HG03175 (cell line): Measurements from ENCODE around the gene IRAK1BP1.
"Not testable (repeated sequence)": the region's sequence is repeated elsewhere in the genome, so short reads cannot be mapped to it uniquely, and the experiment has no call there.

Experiments used
- ATAC-seq: cut with Tn5 transposase; IDR thresholded peaks from one replicate; pipeline ENCODE4 v1.9.1; 2021; ENCODE audit warnings: mild to moderate bottlenecking, moderate library complexity; ENCODE audit not compliant: unreplicated experiment

Gene IRAK1BP1

DNA sequence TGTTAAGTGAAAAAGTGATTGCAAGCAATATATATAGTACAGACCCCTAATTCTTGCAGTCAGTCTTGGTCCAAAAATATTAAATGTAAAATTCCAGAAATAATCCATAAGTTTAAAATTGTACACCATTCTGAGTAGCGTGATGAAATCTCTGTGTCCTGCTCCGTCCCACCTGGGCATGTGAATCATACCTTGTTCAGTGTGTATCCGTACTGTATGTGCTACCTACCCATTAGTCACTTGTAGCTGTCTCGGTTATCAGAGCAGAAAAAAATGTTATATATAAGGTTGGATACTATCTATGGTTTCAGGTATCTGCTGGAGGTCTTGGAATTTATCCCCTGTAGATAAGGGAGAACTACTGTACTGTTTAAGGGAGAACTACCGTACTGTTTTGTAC lies 16.3 kb downstream of the IRAK1BP1 start:
- ATAC-seq, result no peak

DNA sequence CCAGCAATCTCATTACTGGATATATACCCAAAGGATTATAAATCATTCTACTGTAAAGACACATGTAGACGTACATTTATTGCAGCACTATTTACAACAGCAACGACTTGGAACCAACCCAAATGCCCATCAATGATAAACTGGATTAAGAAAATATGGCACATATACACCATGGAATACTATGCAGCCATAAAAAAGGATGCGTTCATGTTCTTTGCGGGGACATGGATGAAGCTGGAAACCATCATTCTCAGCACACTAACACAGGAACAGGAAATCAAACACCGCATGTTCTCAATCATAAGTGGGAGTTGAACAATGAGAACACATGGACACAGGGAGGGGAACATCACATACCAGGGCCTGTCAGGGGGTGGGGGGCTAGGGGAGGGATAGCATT lies 22.6 kb downstream of the IRAK1BP1 start:
- ATAC-seq, result not testable (repeated sequence)

DNA sequence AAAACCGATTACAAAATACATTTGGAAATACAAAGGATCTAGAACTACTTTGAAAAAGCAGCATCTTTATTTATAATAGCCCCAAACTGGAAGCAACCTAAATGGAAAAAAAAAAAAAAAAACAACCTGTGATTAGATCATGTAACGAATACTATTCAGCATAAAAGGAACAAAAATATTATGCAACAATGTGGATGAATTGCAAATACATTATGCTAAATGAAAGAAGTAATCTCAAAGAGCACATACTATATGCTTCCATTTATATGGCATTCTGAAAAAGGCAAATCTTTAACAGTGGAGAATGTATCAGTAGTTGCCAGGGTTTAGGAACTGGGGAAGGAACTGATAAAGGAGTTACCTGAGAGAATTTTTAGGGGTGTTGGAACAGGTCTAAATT lies 28.9 kb downstream of the IRAK1BP1 start:
- ATAC-seq, result no peak

DNA sequence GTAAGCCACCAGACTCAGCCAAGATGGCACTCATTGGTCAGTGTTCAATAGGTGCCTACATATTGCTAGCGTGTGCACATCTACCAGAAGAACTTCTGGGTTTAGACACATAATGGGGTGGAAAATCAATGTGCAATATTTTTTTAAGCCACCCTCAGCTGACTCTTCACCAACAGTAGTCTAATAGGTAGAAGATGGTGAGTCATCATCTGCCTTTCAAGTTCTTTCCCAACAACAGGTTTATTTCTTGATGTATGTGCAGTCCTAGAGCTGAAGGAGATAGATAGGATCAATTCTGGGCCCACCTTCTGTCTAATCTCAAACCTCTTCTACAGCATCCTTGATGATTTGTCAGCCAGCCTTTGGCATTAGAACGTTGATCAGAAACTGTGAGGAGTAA lies 41.3 kb downstream of the IRAK1BP1 start:
- no peak for ATAC-seq

DNA sequence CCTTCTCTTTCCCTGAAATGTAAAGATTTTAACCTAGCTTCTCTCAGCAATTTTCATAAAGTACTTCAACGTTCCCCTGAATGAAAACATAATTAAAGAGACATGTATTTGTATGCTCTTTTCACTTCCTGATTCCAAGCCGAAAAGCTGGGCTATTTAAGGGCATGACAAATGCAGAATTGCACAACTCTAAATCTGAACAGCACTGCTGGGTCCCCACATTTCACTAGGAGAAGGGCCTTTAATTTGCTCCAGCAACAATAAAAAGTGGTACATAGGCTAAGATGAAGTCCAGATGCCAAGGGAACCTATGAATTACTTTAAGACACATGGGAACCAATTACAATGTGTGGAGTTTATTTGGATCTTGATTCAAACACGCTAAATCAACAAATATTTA lies 42.0 kb downstream of the IRAK1BP1 start:
- no peak for ATAC-seq

DNA sequence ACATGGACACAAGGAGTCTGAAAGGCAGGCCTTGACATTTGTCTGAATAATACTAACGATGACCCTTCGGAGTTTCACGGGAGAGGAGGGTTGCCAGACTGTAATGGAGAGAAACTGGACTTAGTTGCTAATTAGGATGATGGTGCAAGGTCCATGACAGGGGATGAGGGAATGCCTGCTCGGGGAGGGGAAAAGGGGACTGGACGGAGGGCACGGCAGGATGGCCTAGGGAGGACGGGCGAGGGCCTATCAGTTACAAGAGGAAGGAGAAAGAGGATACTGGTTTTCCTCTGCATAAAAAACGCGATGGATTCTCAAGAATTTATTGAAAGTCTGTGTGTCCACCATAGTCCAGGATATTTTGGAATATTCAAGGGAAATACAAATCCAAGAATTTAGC lies 42.7 kb downstream of the IRAK1BP1 start:
- ATAC-seq, result no peak

DNA sequence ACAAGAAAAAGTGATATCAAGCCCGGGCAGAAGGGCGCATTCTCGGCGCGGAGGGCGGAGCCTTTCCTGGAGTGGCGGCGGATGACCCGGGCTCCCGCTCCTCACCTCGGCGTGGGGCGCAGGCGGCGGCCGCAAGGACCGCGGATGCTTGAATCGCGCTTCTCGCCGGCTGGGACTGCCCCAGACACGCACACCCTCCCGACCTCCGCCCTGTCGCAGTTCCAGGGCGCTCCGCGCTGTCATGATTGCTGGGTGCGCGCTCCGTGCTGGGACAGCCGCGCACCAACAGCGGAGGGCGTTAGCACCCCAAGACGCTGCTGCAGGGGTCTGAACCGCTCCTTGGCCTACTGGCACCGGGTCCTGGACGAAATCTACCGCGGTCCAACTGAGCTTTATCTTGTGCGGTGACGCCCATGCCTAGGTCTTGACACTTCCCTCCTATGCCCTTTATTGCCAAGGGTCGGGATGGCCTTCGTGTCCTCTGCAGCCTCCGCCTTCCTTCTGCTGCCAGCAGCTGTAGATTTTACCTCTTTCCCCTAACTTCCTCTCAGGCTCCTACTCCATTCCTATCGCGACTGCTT lies 43.3 kb downstream of the IRAK1BP1 start:
- ATAC-seq, result no peak

DNA sequence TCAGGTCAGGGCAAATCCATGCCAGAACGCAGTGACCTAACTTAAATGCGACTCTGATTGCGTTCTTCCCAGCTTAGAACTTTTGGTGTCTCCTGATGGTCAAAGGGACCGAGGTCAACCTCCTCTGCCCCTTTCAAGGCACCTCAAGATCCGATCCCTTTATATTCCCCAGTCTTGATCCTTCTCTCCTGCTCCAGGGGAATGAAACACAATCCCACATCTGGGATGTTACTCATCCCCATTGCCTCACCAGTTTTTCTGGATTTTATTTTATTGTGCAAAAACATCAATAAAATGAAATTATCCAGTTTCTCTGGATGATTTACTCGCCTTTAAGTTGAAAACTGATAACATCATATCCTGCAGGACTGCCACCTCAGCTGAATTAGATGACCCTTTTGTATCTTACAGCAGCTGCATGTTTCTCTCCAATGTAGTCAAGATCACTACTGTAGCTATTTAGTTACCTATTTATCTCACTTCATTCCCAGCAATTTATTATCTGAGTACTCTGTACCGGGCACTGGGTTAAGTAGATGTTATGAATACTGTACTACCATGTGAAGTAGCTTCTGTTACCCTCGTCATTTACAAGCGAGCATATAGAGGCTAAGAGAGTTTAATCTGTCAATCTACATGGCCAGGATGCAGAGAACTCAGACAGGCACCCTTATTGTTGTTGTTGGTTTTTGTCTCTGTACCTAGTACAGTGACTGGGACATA lies 44.0 kb downstream of the IRAK1BP1 start:
- no peak for ATAC-seq

DNA sequence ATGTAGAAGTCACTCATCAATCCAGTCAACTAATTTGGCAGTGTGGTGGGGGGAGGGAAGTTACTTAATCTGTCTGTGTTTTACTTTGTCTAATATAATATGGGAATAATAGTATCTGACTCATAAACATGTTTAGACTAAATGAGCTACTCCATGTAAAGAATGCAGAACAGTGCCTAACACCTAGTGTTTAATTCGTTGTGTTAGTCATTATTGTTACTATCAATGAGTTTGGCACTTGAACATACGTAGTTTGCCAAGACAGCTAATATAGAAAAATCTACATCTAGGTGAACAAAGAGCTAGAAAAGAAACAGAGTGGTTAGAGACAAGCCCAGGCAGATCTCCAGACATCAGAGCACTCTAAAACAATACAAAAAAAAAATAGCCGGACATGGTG lies 49.1 kb downstream of the IRAK1BP1 start:
- ATAC-seq, result no peak

DNA sequence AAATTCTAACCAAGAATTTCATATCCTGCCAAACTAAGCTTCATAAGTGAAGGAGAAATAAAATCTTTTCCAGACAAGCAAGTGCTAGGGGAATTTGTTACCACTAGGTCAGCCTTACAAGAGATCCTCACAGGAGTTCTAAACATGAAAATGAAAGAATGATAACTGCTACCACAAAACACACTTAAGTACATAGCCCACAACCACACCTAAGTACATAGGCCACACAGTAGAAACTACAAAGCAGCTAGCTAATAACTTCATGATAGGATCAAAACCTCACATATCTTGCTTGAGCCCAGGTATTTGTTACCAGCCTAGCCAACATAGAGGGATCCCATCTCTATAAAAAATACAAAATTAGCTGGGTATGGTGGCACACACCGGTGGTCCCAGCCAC lies 50.4 kb downstream of the IRAK1BP1 start:
- ATAC-seq, result no peak

DNA sequence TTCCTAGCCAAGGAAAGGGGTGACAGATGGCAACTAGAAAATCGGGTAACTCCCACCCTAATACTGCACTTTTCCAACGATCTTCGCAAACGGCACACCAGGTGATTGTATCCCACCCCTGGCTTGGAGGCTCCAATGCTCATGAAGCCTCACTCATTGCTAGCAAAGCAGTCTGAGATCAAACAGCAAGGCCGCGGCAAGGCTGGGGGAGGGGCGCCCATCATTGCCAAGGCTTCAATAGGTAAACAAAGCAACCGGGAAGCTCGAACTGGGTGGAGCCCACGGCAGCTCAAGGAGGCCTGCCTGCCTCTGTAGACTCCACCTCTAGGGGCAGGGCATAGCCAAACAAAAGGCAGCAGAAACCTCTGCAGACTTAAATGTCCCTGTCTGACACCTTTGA lies 53.8 kb downstream of the IRAK1BP1 start:
- not testable (repeated sequence) for ATAC-seq

DNA sequence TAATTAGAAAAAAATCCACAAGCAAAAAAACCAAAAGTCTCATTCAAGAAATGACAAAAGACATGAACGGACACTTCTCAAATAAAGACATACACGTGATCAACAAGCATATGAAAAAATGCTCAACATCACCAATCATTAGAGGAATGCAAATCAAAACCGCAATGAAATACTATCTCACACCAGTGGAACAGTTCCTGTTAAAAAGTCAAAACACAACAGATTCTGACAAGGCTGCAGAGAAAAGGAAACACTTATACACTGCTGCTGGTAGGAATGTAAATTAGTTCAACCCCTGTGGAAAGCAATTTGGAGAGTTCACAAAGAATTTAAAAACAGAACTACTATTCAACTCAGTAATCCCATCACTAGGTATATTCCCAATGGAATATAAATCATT lies 58.0 kb downstream of the IRAK1BP1 start:
- no peak for ATAC-seq

DNA sequence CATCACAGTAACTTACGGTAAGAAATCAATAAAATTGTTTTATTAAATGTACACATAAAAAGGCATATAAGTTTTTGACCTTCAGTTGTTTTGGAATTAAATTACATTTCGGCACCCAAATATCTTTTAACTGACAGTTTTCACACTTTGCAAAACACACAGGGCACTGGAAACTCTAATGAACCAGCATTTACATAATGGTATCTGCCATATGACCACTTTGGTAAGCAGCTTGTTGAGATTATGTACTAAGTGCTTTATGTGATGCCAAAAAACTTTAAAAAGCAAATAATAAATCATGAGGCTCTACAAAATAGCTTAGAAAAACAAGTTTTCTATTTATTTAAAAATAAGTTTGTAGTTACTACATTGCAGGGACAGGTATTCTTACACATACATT lies 68.2 kb downstream of the IRAK1BP1 start:
- no peak for ATAC-seq

DNA sequence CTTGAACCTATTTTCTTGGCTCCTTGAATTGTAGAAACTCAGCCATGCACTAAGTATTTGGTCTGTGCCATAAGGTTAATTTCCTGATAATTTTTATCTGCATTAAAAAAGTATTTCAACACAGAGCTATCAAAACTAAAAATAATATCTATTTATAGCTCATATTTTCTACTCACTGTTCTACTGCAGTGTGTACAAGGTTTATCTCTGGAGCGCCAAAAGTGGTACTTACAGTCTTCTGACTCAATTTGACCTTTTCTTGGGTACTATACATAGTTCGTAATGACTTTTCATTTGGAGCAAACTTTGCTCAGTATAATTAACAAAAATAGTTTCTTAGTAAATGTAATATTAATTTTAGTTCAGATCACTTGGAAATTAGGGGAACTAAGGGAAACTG lies 69.2 kb downstream of the IRAK1BP1 start:
- no peak for ATAC-seq

DNA sequence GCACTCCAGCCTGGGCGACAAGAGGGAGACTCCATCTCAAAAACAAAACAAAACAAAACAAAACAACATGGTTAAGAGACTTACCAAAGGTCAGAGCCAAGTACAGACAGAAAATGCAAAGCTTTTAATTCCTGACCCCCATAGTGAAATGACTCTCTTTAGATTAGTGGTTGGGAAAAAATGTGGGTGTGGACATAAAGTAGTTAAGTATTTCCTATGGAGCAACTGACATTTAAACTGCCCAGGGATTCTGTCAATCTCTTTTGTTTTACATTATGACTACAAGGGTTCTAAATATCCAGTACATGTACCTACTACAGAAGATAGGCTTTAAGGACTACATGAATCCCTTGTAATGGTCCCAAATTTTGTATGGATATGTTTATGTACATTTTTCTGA lies 75.1 kb downstream of the IRAK1BP1 start:
- no peak for ATAC-seq

DNA sequence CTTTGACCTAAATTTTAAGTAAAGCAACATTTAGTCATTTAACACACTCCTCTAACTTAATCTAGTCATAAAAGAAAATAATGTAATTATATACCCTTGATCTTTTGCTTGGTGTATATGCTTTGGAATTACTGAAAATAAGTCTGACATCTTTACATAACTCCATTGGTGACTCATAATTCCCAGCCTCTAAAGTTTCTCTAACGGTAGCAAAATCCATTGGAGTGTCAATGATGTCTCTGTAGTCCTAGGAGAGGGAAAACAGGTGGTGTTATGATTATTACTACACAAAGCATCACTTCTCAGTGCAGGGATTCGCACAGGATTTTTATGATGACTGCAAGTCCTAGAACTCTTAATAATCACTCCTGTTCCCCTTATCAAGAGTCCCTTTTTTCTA lies 80.2 kb downstream of the IRAK1BP1 start:
- no peak for ATAC-seq

DNA sequence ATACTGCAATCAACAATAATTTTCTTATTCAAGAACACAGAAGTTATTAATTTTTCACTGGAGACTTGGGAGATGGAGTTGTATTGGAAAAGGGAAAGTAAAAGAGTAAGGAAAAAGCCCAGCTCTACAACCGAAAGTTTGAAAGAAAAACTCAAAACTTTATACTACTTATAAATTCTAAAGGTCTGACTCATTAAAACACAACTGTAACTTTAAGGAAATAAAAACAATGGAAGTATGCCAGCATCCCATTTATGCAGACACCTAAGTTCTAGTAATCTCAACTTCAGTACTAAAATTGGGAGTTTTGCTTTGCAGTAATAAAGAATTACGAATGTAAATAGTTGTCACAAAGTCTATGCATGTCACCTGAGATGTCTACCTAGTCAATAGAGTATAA lies 80.6 kb downstream of the IRAK1BP1 start:
- no peak for ATAC-seq

DNA sequence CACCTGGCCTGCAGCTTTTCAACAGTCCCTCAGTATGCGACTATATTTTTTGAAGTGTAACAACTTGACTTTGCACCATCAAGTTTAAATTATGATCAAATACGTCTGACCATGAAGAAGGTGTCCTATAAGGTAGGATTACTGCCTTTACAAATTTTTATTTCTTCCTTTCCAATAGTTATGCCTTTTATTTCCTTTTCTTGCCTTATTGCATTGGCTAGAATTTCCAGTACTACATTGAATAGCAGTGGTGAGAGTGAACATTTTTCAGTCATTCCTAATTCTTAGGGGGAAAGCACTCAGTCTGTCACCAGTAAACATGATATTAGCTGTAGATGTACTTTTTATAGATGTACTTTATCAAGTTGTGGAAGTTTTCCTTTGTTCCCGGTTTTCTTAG lies 81.4 kb downstream of the IRAK1BP1 start:
- no peak for ATAC-seq

DNA sequence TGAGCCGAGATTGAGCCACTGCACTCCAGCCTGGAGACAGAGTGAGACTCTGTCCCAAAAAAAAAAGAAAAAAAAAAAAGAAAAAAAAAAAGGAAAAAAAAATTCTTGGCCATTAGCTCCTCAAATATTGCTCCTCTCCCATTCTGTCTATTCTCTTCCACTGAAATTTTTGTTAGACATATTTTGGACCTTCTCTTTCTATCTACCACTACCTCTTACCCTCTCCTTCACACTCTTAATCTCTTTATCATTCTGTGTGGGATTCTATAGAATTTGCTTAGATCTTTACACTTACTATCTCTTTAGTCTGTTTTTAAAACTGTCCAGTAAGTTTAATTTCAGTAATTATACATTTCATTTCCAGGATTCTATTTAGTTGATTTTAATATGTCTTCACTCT lies 85.0 kb downstream of the IRAK1BP1 start:
- no peak for ATAC-seq
